Fibroblast of skin of left quadriceps (primary cell): ENCODE results near the gene IL34.

ENCODE experiments used
- DNase-seq, 2 experiments: peaks; one replicate each; pipeline ENCODE4 v3.0.0-alpha.2; 2013; ENCODE audit warnings: low read depth in 2 of 2

The IL34 gene

DNA sequence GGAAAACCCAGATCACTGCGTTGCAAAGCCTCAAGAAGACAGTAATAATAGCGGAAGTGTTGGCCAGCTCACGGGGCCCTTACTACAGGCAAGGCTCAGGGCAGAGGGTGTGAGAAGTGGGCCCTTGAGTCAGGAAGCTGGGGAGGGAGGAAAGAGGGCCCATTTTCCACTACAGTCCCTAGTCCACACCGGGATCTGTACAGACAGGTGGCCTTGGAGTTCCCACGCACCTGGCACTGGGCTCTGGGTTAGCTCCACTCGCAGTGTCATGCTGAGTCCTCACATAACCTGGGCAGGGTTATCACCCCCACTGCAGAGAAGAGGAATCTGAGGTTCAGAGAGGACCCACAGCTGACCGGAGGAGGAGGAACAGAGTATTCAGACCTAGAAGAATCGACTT lies 56.3 kb downstream of the IL34 start:
- no peak for DNase-seq

DNA sequence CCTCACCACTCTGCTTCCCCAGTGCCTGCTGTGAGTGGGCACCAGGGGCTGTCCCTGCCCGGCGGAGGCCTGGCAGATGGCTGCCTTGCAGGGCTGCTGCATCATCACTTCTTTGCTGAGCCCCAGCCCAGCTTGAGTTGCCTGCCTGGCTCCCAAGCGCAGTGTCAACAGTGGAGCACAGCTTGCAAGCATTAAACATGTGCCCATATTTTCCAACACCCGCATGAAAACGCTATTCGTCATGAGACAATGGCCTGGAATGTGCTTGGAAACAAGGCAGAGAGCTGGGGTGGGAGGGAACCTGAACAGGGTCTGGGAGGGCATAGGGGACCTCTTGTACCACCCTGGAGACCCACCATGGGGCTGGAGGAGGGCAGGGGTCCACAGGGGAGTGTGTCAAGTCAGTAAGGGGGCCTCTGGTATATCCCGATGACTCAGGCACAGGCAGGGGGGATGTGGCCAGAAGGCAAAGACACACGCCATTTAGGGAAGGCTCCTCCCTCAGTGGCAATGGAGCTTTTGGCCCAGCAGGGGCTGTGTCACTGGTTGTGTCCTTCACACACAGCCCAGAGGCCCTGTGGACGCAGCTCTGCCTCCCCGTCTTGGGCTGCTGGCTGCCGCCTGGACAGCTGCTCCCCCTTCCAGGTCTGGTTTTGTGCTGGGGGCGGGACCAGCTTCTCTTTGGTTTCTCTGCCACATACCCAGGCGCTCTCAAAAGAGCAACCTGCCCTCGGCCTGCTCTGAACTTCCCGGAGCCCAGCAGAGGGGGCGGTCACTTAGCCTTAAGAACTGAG lies 56.9 kb downstream of the IL34 start:
- peak; percentile 83 to 85 for DNase-seq

DNA sequence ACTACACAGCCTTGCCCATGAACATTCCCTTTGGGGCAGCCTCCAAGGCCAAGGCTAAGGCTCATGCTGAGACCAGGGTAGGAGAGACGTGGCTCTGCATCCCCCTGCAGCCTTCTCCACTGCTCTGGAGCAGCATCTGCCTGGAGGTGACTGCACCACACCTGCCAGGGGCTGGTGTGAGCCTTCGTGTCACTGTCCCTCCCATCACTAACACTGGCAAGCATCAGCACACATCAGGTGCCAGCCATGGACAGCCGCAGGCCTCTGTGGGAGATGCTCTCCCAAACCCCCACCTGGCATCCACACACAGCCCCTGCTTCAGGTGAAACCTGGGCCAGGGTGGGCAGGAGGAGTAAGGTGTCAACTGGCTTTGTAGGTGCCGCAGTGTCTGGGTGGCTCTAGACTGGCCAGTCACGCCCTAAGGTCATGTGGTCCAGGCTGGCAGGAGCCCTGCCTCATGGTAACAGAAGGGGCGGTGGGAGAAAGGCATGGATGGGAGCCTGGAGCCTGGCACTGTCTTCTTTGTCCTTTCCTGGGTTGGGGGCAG lies 57.5 kb downstream of the IL34 start:
- DNase-seq: no peak

DNA sequence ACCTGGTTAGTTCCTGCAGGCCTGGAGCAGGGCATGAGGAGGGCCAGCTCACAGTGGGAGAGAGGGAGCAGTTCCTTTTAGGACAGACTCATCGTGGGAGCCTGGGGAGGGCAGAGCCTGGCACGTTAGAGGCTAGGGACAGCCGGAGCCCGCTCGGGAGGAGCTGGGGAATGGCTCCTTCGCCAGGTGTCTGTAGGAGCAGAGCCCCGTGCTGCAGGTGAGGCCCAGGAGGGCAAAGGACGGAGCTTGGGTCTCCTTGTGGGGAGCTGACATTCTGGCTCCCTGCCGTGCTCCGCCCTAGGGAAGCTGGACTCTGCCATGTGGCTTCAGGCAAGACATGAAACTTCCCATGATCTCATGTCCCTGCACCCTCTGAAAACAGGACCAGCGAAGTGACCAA lies 58.2 kb downstream of the IL34 start:
- no peak for DNase-seq

DNA sequence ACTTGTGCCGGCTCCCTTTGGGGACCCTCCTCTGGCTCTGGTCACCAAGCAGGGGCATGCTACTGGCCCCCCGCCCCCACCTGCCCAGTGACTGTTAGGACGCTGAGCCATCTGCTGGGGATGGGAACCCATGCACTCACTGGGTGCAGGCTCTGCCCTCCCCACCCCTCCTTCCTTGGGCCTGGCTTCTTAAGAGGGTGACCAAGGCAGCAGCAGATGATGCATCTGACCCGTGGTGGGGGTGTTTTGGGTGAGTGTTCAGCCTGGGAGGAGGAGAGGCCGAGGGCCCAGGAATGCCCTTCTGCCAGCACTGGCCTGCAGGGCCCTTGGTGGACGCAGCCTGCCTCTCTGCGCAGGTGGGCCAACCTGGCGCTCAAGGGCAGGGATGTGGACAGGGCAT lies 58.7 kb downstream of the IL34 start:
- DNase-seq: no peak

DNA sequence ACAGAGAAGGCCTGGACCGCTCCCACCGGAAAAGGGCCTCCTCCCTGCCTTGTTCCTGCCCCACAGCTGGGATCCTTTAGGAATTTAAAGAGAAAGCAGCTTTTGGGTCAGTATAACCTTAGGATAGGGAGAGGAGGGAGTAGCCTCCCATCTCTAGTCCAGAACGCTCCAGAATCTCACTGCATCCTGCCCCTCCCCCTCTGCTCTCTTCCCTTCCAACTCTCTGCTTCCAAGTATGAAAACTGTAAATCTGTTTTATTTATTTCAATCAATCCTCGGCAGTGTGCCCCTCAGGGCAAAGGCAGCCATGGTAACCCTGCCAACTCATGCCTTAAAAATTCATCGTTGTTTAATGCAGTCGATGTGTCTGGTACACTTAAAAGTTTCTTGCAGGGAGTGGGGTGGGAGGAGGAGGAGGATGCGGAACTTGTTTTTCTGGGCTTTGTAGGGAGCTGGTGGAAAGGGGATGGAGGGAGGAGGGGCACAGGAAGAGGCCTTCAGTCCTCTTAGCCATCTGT lies 60.6 kb downstream of the IL34 start:
- DNase-seq: peak; percentile 89 to 91

DNA sequence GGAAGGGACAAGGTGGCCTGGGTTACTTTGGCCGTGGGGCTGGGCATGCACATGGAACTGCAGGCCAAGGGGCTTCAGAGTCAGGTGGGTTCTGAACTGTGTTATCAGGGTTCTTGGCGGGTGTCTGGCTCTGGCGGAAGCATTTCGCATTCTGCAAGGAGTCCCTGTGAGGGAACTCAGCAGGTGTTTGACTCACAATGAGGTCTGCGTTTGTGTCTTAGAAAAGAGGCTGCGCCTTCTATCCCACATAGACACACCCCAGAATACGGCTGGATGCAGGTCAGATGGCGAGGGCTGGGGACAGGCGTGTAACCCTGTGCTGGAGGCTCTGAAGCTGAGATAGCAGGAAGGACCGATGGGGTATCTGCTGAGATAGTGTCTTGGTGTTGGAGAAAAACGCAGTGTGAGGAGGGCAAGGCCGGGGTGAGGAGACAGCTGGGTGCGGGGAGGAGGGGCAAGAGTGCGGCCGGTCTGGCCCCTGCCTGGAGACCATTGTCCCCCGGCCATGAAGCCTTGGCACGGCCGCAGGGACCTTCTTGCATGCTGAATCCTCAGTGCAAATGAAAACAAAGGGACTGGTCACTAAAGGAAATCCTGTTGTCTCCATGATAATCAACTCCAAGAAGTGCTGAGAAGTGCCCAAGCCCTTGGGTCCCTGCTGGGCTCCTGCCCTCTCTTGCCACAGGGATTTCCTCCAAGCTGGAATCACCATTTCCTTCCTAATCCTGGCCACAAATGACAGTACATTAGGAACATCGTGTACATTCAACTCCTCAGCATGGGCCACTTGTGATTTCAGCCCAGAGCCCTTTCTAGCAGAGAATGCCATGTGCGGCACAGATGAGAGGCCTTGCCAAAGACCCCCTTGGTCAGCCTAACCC lies 62.2 kb downstream of the IL34 start:
- no peak for DNase-seq

DNA sequence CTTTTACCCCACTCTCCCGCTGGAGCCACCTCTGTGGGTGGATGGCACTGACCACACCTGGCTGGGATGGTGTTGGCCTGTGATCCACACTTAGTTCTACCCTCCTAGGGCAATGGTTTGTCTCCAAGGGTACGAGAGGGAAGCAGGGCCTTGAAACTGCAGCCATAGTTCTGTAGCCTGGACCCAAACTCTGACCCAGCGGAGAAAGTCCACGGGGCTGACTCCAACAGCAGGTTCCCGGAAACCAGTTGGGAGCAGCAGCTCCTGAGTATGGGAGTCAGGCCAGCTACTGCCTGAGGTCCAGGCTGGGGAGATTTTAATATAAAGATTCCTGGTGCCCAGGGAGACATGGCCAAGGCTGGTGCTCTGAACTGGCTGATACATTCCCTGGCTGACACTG lies 63.1 kb downstream of the IL34 start:
- DNase-seq: no peak

DNA sequence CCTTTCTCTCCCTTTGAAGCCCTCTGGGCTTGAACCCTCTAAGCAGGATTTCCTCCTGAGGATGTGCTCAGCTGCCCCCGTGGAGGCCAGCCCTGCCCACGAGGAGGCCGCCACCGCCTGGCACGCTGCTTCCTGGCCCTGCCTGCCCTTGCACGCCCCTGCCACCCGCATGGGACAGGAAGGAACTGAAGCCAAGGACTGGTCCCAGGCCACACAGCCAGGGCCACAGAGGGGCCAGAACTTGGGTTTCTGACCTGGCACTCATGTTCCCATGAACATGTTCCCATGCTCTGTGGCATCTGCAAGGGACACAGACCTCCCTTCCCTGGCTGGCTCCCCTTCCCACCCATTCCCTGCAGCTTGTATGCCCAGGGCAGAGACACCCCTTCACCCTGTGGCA lies 63.6 kb downstream of the IL34 start:
- DNase-seq: no peak
